GM21423 (cell line): Measurements from ENCODE around the gene AKAP7.
A peak's percentile ranks its signal among the peaks of the same experiment; 100 is the strongest.
"Not testable (repeated sequence)": the region's sequence is repeated elsewhere in the genome, so short reads cannot be mapped to it uniquely, and the experiment has no call there.

Experiments
- ATAC-seq: cut with Tn5 transposase; IDR thresholded peaks from one replicate; pipeline ENCODE4 v1.9.1; 2021; ENCODE audit warnings: mild to moderate bottlenecking, moderate library complexity; ENCODE audit not compliant: unreplicated experiment

AKAP7 gene

GRCh38 chr6:131135244-131136020 is at the start of gene AKAP7:
AKAP7 (plus strand) TSS chr6:131135467; CDS start chr6:131135764, 297 bp downstream.
- ATAC-seq, result peak; percentile 75

- ATAC-seq, result not testable (repeated sequence)
These were observed 44.9 kb upstream of the AKAP7 start for GRCh38 chr6:131090339-131090738.

GRCh38 chr6:131091944-131092343 is 43.3 kb upstream of the AKAP7 start:
- ATAC-seq, result not testable (repeated sequence)

GRCh38 chr6:131093334-131093733 is 41.9 kb upstream of the AKAP7 start:
- no peak for ATAC-seq

GRCh38 chr6:131096786-131097185 is 38.5 kb upstream of the AKAP7 start:
- ATAC-seq, result no peak

- ATAC-seq, result no peak
These were observed 33.2 kb upstream of the AKAP7 start for GRCh38 chr6:131101911-131102680.

GRCh38 chr6:131103296-131103695 is 32.0 kb upstream of the AKAP7 start:
- no peak for ATAC-seq

- no peak for ATAC-seq
These were observed 31.4 kb upstream of the AKAP7 start for GRCh38 chr6:131103901-131104300.

GRCh38 chr6:131107151-131107550 is 28.1 kb upstream of the AKAP7 start:
- no peak for ATAC-seq

- ATAC-seq, result no peak
These were observed 23.0 kb upstream of the AKAP7 start for GRCh38 chr6:131112249-131112648.

- no peak for ATAC-seq
These were observed 19.6 kb upstream of the AKAP7 start for GRCh38 chr6:131115651-131116050.

GRCh38 chr6:131116321-131116720 is 18.9 kb upstream of the AKAP7 start:
- no peak for ATAC-seq

GRCh38 chr6:131116755-131117360 is 18.4 kb upstream of the AKAP7 start:
- ATAC-seq, result no peak

GRCh38 chr6:131117878-131118277 is 17.4 kb upstream of the AKAP7 start:
- ATAC-seq, result no peak

- ATAC-seq, result no peak
These were observed 13.3 kb upstream of the AKAP7 start for GRCh38 chr6:131122007-131122406.

- ATAC-seq, result no peak
These were observed 12.8 kb upstream of the AKAP7 start for GRCh38 chr6:131122516-131122915.

- ATAC-seq, result no peak
These were observed 10.8 kb upstream of the AKAP7 start for GRCh38 chr6:131124336-131125071.

GRCh38 chr6:131125431-131125830 is 9.8 kb upstream of the AKAP7 start:
- ATAC-seq, result no peak

- ATAC-seq, result no peak
These were observed 5.3 kb upstream of the AKAP7 start for GRCh38 chr6:131129689-131130553.

GRCh38 chr6:131130554-131130940 is 4.7 kb upstream of the AKAP7 start:
- no peak for ATAC-seq
